ENCODE data around the gene RUFY1. TPM values are rescaled to one million over a fixed set of nuclear protein-coding genes. Genes with fewer than 3 reads are reported as not detected.

The RUFY1 gene
- total and polyA plus RNA-seq, 10 of the 15 experiments (the other 5 are each of a cell fraction or from before 2014, with no cell fraction given) = 5.7 to 36.3 (median 24.5) TPM

DNA sequence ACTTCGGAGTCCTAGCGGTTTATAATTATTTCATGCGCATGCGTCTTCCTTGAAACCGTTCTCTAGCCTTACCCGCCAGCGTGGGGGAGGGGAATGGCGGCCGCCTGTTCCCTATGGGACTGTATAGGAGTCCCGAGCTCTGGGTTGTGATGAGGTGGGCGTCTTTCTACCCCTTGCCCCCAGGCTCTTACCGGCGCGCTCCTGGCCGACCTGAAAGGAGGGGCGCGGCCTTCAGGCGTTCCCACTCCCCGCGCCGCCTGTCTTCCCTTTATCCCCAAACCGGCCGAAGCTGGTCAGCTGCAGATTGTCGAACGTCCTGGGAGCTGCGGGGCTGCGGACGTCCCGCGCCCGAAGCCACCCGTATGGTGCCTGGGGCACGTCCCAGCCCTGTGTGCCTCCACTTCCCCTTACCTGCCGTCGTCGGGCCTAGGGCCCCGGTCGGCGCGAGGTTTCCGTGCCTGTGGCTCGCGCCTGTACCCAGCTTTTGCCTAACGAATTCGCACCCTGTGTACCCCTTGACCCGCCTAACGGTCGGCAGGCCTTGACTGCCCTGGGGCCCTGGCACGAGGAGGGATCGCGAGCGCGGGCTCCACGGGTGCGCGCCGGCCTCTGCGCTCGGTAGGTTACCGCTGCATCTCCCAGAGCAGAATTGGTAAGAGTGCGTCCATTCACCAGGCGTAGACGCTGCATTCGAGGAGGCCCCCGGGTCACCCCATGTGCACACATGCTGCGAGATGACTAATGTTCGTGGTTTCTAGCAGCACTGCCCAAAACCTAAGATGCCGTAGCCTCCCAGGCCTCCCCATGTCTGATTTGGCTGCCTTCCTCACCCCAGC, 73.8 kb downstream of the RUFY1 start (continued):
- TF ChIP-seq, protein P1, sequence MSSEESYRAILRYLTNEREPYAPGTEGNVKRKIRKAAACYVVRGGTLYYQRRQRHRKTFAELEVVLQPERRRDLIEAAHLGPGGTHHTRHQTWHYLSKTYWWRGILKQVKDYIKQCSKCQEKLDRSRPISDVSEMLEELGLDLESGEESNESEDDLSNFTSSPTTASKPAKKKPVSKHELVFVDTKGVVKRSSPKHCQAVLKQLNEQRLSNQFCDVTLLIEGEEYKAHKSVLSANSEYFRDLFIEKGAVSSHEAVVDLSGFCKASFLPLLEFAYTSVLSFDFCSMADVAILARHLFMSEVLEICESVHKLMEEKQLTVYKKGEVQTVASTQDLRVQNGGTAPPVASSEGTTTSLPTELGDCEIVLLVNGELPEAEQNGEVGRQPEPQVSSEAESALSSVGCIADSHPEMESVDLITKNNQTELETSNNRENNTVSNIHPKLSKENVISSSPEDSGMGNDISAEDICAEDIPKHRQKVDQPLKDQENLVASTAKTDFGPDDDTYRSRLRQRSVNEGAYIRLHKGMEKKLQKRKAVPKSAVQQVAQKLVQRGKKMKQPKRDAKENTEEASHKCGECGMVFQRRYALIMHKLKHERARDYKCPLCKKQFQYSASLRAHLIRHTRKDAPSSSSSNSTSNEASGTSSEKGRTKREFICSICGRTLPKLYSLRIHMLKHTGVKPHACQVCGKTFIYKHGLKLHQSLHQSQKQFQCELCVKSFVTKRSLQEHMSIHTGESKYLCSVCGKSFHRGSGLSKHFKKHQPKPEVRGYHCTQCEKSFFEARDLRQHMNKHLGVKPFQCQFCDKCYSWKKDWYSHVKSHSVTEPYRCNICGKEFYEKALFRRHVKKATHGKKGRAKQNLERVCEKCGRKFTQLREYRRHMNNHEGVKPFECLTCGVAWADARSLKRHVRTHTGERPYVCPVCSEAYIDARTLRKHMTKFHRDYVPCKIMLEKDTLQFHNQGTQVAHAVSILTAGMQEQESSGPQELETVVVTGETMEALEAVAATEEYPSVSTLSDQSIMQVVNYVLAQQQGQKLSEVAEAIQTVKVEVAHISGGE (CRISPR knock-in tag; IDR thresholded peaks at IDR 0.05) = no peak

DNA sequence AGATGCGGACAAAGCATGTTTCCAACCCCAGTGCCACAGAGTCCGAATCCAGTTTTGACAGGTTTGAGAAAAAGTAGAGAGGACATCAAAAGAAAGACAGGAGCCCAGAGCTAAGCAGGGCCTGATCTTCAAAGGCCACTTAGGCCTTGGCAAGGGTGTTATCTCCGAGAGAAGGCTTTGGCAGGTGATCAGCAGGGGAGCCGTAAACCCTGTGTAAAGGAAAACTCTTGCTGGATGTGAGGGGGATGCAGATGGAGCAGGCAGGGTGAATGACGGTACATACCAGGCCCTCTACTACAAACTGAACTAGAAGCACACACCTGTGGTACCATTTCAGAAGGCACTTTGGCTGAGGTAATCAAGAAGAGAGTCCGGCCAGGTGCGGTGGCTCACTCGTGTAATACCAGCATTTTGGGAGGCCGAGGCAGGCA, 74.5 kb downstream of the RUFY1 start:
- intact Hi-C loops (cut with micrococcal nuclease; ENCODE audit: unreplicated experiment) (loop anchor here (5.0 kb wide), 1 partner anchor 68 kb away; no protein-coding TSS in a partner anchor), in situ Hi-C loops (cut with MboI) (no loop called here)
- DNase-seq (ENCODE audit: low read depth, low spot score) = no peak
- no peak for FAIRE-seq
- ChIA-PET POLR2A (interaction anchor here (0.6 kb wide), 1 partner anchor 8 kb away, joined by 3 read pairs; no protein-coding TSS in a partner anchor), SMC1A (ENCODE audit: uncharacterized antibody, unreplicated experiment) (no interaction called here), RAD21 (ENCODE audit: unreplicated experiment) (interaction anchor here (0.7 kb wide), 1 partner anchor 9 kb away, joined by 3 read pairs; no protein-coding TSS in a partner anchor), CTCF (no interaction called here)
- Histone ChIP-seq H3K4me1 (ENCODE audit: control insufficient read depth, insufficient read depth, low read length) (peaks cover 7% of the 10 kb centered on the region), H4K20me1 (ENCODE audit: control insufficient read depth, insufficient read depth) (peaks cover 9% of the 10 kb centered on the region; the same call in 1 of the 2 replicates), H3K27ac (ENCODE audit: control insufficient read depth, insufficient read depth) (peak overlapping the region; percentile 98), H2AFZ (ENCODE audit: control insufficient read depth, low read depth, low read length) (peak overlapping the region; percentile 78), H3K36me3 (ENCODE audit: control insufficient read depth in 2 of 2, insufficient read depth in 2 of 2, low read length in 1 of 2) (peaks cover 1 to 19% of the 10 kb centered on the region in 2 experiments), H3K9me3 (replicated peaks; ENCODE audit: control insufficient read depth, insufficient read depth, low read length) (no peaks in the 10 kb centered on the region), H3K79me2 (ENCODE audit: control insufficient read depth, insufficient read depth, low read length) (peaks cover 46% of the 10 kb centered on the region), H3K27me3 (replicated peaks in 1 of 2; ENCODE audit: control insufficient read depth in 2 of 2, insufficient read depth in 2 of 2, low read length in 1 of 2) (no peaks in the 10 kb centered on the region), H3K4me2 (ENCODE audit: control insufficient read depth, insufficient read depth) (peak overlapping the region; percentile 75), H3K9ac (ENCODE audit: control insufficient read depth, insufficient read depth, low read length) (peak overlapping the region; percentile 97; the same call in 1 of the 2 replicates), H3K4me3 (peak overlapping the region; percentile 79)
- no peak for ATAC-seq
- 98% methylated on average over 9 of the region's 9 CpGs for WGBS (ENCODE audit: insufficient coverage, insufficient replicate concordance, low lambda C conversion rate, missing lambda C conversion rate)
- TF ChIP-seq TARDBP (IDR thresholded peaks at IDR 0.05; ENCODE audit: borderline replicate concordance) = no peak
- TF ChIP-seq, protein P1 (CRISPR knock-in tag; IDR thresholded peaks at IDR 0.05) = no peak
- TF ChIP-seq STAT3 (IDR thresholded peaks at IDR 0.05; ENCODE audit: low read depth, low read length) = no peak
- TF ChIP-seq FOXK2 (IDR thresholded peaks at IDR 0.05) = no peak
- TF ChIP-seq ASH2L (IDR thresholded peaks at IDR 0.05; ENCODE audit: borderline replicate concordance, low read depth) = no peak
- TF ChIP-seq POU2F2 (IDR thresholded peaks at IDR 0.05; ENCODE audit: borderline replicate concordance, low read depth, low read length) = no peak
- TF ChIP-seq, protein P2, sequence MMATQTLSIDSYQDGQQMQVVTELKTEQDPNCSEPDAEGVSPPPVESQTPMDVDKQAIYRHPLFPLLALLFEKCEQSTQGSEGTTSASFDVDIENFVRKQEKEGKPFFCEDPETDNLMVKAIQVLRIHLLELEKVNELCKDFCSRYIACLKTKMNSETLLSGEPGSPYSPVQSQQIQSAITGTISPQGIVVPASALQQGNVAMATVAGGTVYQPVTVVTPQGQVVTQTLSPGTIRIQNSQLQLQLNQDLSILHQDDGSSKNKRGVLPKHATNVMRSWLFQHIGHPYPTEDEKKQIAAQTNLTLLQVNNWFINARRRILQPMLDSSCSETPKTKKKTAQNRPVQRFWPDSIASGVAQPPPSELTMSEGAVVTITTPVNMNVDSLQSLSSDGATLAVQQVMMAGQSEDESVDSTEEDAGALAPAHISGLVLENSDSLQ (IDR thresholded peaks at IDR 0.05) = no peak
- no peak for TF ChIP-seq SMAD1 (IDR thresholded peaks at IDR 0.05; ENCODE audit: low read depth, partially characterized antibody)
- no TSS peak for BruUV-seq (replicated peaks)

Data from GM12878 (cell line).